IMR-90 (cell line): ENCODE measurements around the gene RBP5. TPM values are rescaled to one million over a fixed set of nuclear protein-coding genes. Genes with fewer than 3 reads are reported as not detected.

ENCODE experiments used
- ATAC-seq: fragments of 200-7000 bp; cut with Tn5 transposase; 2 replicates; pipeline ENCODE4 v1.9.1; 2020; ENCODE audit warnings: low read depth, mild to moderate bottlenecking, moderate library complexity
- BruUV-seq: library from RNA; stranded (reverse); fragments of 400-500 nt; replicated peaks from 2 replicates; lab custom pipeline; 2021; lab: Mats Ljungman, UMichigan
- CTCF ChIA-PET: fragments of 300-600 bp; formaldehyde crosslinking; extraction: SDS; loops from one replicate; lab custom pipeline; 2021; ENCODE audit warnings: antibody characterized with exemption; lab: Yijun Ruan, JAX
- POLR2A ChIA-PET: fragments of 300-600 bp; sonication (Branson Sonifier 250); formaldehyde crosslinking; loops from one replicate; lab custom pipeline; 2022; ENCODE audit warnings: antibody characterized with exemption; ENCODE audit not compliant: unreplicated experiment; lab: Charles Lee
- DNase-seq: peaks from one replicate; pipeline ENCODE4 v3.0.0; 2013
- H2AFZ ChIP-seq: replicated peaks from 2 replicates; pipeline ENCODE3; 2013; ENCODE audit warnings: low read length, mild to moderate bottlenecking; ENCODE audit not compliant: poor library complexity
- H2AK5ac ChIP-seq: 2 replicates; pipeline ENCODE4 v1.6.1; 2013; ENCODE audit warnings: low read depth, low read length, inconsistent platforms
- H2AK9ac ChIP-seq: replicated peaks from 2 replicates; pipeline ENCODE3; 2013; ENCODE audit warnings: mild to moderate bottlenecking, low read depth, low read length, moderate library complexity; ENCODE audit not compliant: poor library complexity
- H2BK120ac ChIP-seq: 2 replicates; pipeline ENCODE4 v1.6.1; 2013; ENCODE audit warnings: low read depth, low read length, inconsistent platforms
- H2BK15ac ChIP-seq: 3 replicates; pipeline ENCODE4 v1.6.1; 2013; ENCODE audit warnings: low read depth, low read length, inconsistent platforms
- H2BK20ac ChIP-seq: 2 replicates; pipeline ENCODE4 v1.6.1; 2013; ENCODE audit warnings: low read depth, mild to moderate bottlenecking, inconsistent platforms, low read length, moderate library complexity
- H2BK5ac ChIP-seq: 2 replicates; pipeline ENCODE4 v1.6.1; 2013; ENCODE audit warnings: mild to moderate bottlenecking, low read depth, low read length, inconsistent platforms; ENCODE audit not compliant: poor library complexity, severe bottlenecking
- H3K14ac ChIP-seq: replicated peaks from 2 replicates; pipeline ENCODE4 v1.6.1; 2013; ENCODE audit warnings: low read depth, low read length, inconsistent platforms
- H3K18ac ChIP-seq: 2 replicates; pipeline ENCODE4 v1.6.1; 2013; ENCODE audit warnings: low read depth, low read length, control low read depth
- H3K23ac ChIP-seq: 2 replicates; pipeline ENCODE4 v1.6.1; 2013; ENCODE audit warnings: low read depth, low read length, inconsistent platforms
- H3K27ac ChIP-seq: 2 replicates; pipeline ENCODE4 v1.5.1; 2013; ENCODE audit warnings: mild to moderate bottlenecking, control low read depth, low read length; ENCODE audit not compliant: insufficient read depth
- H3K27me3 ChIP-seq: 2 replicates; pipeline ENCODE4 v1.6.1; 2013; ENCODE audit warnings: low read length; ENCODE audit not compliant: control insufficient read depth, insufficient read depth
- H3K36me3 ChIP-seq: 2 replicates; pipeline ENCODE4 v1.6.1; 2013; ENCODE audit warnings: low read length, mixed read lengths; ENCODE audit not compliant: control insufficient read depth, insufficient read depth
- H3K4ac ChIP-seq: 2 replicates; pipeline ENCODE4 v1.6.1; 2013; ENCODE audit warnings: low read depth, low read length, inconsistent platforms
- H3K4me1 ChIP-seq: 2 replicates; pipeline ENCODE4 v1.6.1; 2013; ENCODE audit warnings: low read length, mixed read lengths; ENCODE audit not compliant: control insufficient read depth, insufficient read depth
- H3K4me2 ChIP-seq: 2 replicates; pipeline ENCODE4 v1.6.1; 2013; ENCODE audit warnings: low read depth, mild to moderate bottlenecking, control low read depth, low read length, moderate library complexity
- H3K4me3 ChIP-seq: 2 replicates; pipeline ENCODE4 v1.5.1; 2013; ENCODE audit warnings: low read depth, mild to moderate bottlenecking, control low read depth, low read length, moderate library complexity; ENCODE audit not compliant: insufficient read depth
- H3K56ac ChIP-seq: 2 replicates; pipeline ENCODE4 v1.6.1; 2013; ENCODE audit warnings: low read length, inconsistent platforms; ENCODE audit not compliant: insufficient read depth; ENCODE audit errors: extremely low read depth
- H3K79me1 ChIP-seq, 2 experiments: 2 replicates each; pipeline ENCODE4 v1.6.1; 2013; ENCODE audit warnings: low read length in 2 of 2, inconsistent platforms in 1 of 2, low read depth in 1 of 2
- H3K9ac ChIP-seq: 2 replicates; pipeline ENCODE4 v1.6.1; 2013; ENCODE audit warnings: low read depth, low read length, control low read depth
- H3K9me1 ChIP-seq: 2 replicates; pipeline ENCODE4 v1.6.1; 2013; ENCODE audit warnings: low read length, inconsistent platforms; ENCODE audit not compliant: insufficient read depth
- H3K9me3 ChIP-seq: 2 replicates; pipeline ENCODE4 v1.6.1; 2013; ENCODE audit warnings: low read length; ENCODE audit not compliant: control insufficient read depth, insufficient read depth
- H4K20me1 ChIP-seq: 2 replicates; pipeline ENCODE4 v1.6.1; 2013; ENCODE audit warnings: low read length, inconsistent platforms; ENCODE audit not compliant: insufficient read depth
- H4K5ac ChIP-seq: 2 replicates; pipeline ENCODE4 v1.6.1; 2013; ENCODE audit warnings: mild to moderate bottlenecking, low read depth, low read length, control low read depth
- H4K8ac ChIP-seq, 2 experiments: 2 replicates each; pipeline ENCODE4 v1.6.1; 2013; ENCODE audit warnings: low read depth in 2 of 2, low read length in 2 of 2, control low read depth in 1 of 2, inconsistent platforms in 1 of 2
- H4K91ac ChIP-seq: 2 replicates; pipeline ENCODE4 v1.6.1; 2013; ENCODE audit warnings: low read depth, low read length, inconsistent platforms; ENCODE audit not compliant: insufficient read depth
- BHLHE40 ChIP-seq: fragments of 150-350 bp; IDR thresholded peaks from 2 replicates; pipeline ENCODE4 v1.6.1; 2016; ENCODE audit warnings: mild to moderate bottlenecking, low read depth, low read length
- CEBPB ChIP-seq: IDR thresholded peaks from 2 replicates; pipeline ENCODE4 v1.6.1; 2012; ENCODE audit warnings: low read depth, low read length, improper control_type of control experiment
- CHD1 ChIP-seq: IDR thresholded peaks from 2 replicates; pipeline ENCODE4 v1.6.1; 2012; ENCODE audit warnings: low read depth, low read length, improper control_type of control experiment
- FOS ChIP-seq: fragments of 150-350 bp; IDR thresholded peaks from 2 replicates; pipeline ENCODE4 v1.6.1; 2016; ENCODE audit warnings: low read depth, low read length
- MAFK ChIP-seq: IDR thresholded peaks from 2 replicates; pipeline ENCODE4 v1.6.1; 2012; ENCODE audit warnings: low read depth, low read length, improper control_type of control experiment
- MAZ ChIP-seq: IDR thresholded peaks from 2 replicates; pipeline ENCODE4 v1.6.1; 2012; ENCODE audit warnings: low read depth, mild to moderate bottlenecking, low read length, improper control_type of control experiment, moderate library complexity, borderline replicate concordance
- MXI1 ChIP-seq: IDR thresholded peaks from 2 replicates; pipeline ENCODE4 v1.6.1; 2012; ENCODE audit warnings: low read depth, mild to moderate bottlenecking, low read length, moderate library complexity, borderline replicate concordance
- NFE2L2 ChIP-seq: fragments of 150-350 bp; IDR thresholded peaks from 2 replicates; pipeline ENCODE4 v1.6.1; 2016; ENCODE audit warnings: low read depth, mild to moderate bottlenecking, low read length
- POLR2A ChIP-seq: IDR thresholded peaks from 2 replicates; pipeline ENCODE4 v1.6.1; 2012; ENCODE audit warnings: mild to moderate bottlenecking, low read depth, low read length
- RAD21 ChIP-seq: IDR thresholded peaks from 2 replicates; pipeline ENCODE4 v1.6.1; 2012; ENCODE audit warnings: low read length, improper control_type of control experiment
- RCOR1 ChIP-seq: IDR thresholded peaks from 2 replicates; pipeline ENCODE4 v1.6.1; 2012; ENCODE audit warnings: mild to moderate bottlenecking, low read length, improper control_type of control experiment; ENCODE audit not compliant: insufficient replicate concordance
- RFX5 ChIP-seq: IDR thresholded peaks from 2 replicates; pipeline ENCODE4 v1.8.0; 2012; ENCODE audit warnings: low read depth, mild to moderate bottlenecking, low read length, moderate library complexity
- SMC3 ChIP-seq: fragments of 150-350 bp; IDR thresholded peaks from 2 replicates; pipeline ENCODE4 v1.6.1; 2016; ENCODE audit warnings: low read depth, mild to moderate bottlenecking, antibody characterized with exemption, low read length, moderate library complexity
- WGBS, 2 experiments: methylation state at CpG; one replicate each; pipeline versions ENCODE4 v1.1.5 to v1.1.7; 2013; ENCODE audit warnings: missing lambda C conversion rate in 2 of 2; ENCODE audit not compliant: insufficient read length in 1 of 2; ENCODE audit errors: extremely low coverage in 2 of 2; 5-methylcytosine and 5-hydroxymethylcytosine counted together
- dilution Hi-C: fragments of 300-500 bp; cut with HindIII; formaldehyde crosslinking; loops from one replicate; pipeline ENCODE4 v1.14.3; 2018; ENCODE audit warnings: low sequenced_read_pairs; ENCODE audit not compliant: unreplicated experiment
- in situ Hi-C: fragments of 300-500 bp; cut with MboI; formaldehyde crosslinking; loops from 3 replicates; pipeline ENCODE4 v1.14.3; 2019; ENCODE audit warnings: low sequenced_read_pairs, inconsistent platforms, mixed read lengths
- intact Hi-C: fragments of 100-400 bp; cut with micrococcal nuclease; formaldehyde crosslinking; loops from 2 replicates; pipeline ENCODE4 v1.10.0; 2022
- polyA plus RNA-seq, 3 experiments: library from polyadenylated mRNA; depleted of rRNA; stranded (reverse); fragments of >200 nt; gene quantifications; 2 replicates each; pipeline ENCODE4 v1.2.3, GENCODE V29; 2012; ENCODE audit warnings: low replicate concordance in 1 of 3
- total RNA-seq: library from RNA; depleted of rRNA; stranded (reverse); fragments of >200 nt; gene quantifications from 2 replicates; pipeline ENCODE4 v1.2.3, GENCODE V29; 2012
- TF ChIP-seq, protein P1 (sequence below): fragments of 150-350 bp; IDR thresholded peaks from 2 replicates; pipeline ENCODE4 v1.6.1; 2016; ENCODE audit warnings: low read depth, mild to moderate bottlenecking, low read length, moderate library complexity, borderline replicate concordance
- TF ChIP-seq, protein P2 (sequence below): conservative IDR thresholded peaks from 2 replicates; pipeline ENCODE4 v1.5.1; 2012; ENCODE audit warnings: mild to moderate bottlenecking, low read depth, low read length, improper control_type of control experiment
- TF ChIP-seq, protein P3 (sequence below): fragments of 150-350 bp; IDR thresholded peaks from 2 replicates; pipeline ENCODE4 v1.6.1; 2017; ENCODE audit warnings: mild to moderate bottlenecking, antibody characterized with exemption, low read length, low read depth

RBP5 gene
- total and polyA plus RNA-seq, 2 of the 4 experiments (the other 2 are of a cell fraction), result 0.15 TPM; not detected in 1

GRCh38 chr12:7117670-7118069 is 11.0 kb downstream of the RBP5 start:
- H3K23ac ChIP-seq, result no peak overlapping the region
- dilution Hi-C loops (no loop called here), in situ Hi-C loops (loop anchor here (10.0 kb wide), 1 partner anchor 173 kb away; the partner anchor contains the start of genes C12orf57 and RNU7-1), intact Hi-C loops (no loop called here)
- no peak overlapping the region for H2AK5ac ChIP-seq
- H2BK5ac ChIP-seq, result no peak overlapping the region
- BruUV-seq, result no TSS peak
- no peak overlapping the region for H3K9ac ChIP-seq
- H3K27me3 ChIP-seq, result no peaks in the 10 kb centered on the region
- peaks cover 41% of the 10 kb centered on the region for H3K36me3 ChIP-seq
- no peak overlapping the region for H4K91ac ChIP-seq
- no peaks in the 10 kb centered on the region; the same call in 1 of the 2 replicates for H3K4me1 ChIP-seq
- no peak overlapping the region for H3K4ac ChIP-seq
- 0 out of 4 replicates have a peak, but pooled peaks cover 0 to 7% of the 10 kb centered on the region in 2 experiments for H3K79me1 ChIP-seq
- no peak overlapping the region for H2AK9ac ChIP-seq
- TF ChIP-seq MXI1, result no peak
- TF ChIP-seq, protein P1, sequence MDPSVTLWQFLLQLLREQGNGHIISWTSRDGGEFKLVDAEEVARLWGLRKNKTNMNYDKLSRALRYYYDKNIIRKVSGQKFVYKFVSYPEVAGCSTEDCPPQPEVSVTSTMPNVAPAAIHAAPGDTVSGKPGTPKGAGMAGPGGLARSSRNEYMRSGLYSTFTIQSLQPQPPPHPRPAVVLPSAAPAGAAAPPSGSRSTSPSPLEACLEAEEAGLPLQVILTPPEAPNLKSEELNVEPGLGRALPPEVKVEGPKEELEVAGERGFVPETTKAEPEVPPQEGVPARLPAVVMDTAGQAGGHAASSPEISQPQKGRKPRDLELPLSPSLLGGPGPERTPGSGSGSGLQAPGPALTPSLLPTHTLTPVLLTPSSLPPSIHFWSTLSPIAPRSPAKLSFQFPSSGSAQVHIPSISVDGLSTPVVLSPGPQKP, result no peak
- no peak for TF ChIP-seq MAFK
- no peak for TF ChIP-seq BHLHE40
- TF ChIP-seq MAZ, result no peak
- TF ChIP-seq, protein P2, sequence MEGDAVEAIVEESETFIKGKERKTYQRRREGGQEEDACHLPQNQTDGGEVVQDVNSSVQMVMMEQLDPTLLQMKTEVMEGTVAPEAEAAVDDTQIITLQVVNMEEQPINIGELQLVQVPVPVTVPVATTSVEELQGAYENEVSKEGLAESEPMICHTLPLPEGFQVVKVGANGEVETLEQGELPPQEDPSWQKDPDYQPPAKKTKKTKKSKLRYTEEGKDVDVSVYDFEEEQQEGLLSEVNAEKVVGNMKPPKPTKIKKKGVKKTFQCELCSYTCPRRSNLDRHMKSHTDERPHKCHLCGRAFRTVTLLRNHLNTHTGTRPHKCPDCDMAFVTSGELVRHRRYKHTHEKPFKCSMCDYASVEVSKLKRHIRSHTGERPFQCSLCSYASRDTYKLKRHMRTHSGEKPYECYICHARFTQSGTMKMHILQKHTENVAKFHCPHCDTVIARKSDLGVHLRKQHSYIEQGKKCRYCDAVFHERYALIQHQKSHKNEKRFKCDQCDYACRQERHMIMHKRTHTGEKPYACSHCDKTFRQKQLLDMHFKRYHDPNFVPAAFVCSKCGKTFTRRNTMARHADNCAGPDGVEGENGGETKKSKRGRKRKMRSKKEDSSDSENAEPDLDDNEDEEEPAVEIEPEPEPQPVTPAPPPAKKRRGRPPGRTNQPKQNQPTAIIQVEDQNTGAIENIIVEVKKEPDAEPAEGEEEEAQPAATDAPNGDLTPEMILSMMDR, result no peak
- no peak for TF ChIP-seq POLR2A
- TF ChIP-seq RCOR1, result no peak
- no peak for TF ChIP-seq RAD21
- no peak for TF ChIP-seq SMC3
- no peak for TF ChIP-seq NFE2L2
- no peak for TF ChIP-seq CHD1
- TF ChIP-seq CEBPB, result no peak
- TF ChIP-seq, protein P3, sequence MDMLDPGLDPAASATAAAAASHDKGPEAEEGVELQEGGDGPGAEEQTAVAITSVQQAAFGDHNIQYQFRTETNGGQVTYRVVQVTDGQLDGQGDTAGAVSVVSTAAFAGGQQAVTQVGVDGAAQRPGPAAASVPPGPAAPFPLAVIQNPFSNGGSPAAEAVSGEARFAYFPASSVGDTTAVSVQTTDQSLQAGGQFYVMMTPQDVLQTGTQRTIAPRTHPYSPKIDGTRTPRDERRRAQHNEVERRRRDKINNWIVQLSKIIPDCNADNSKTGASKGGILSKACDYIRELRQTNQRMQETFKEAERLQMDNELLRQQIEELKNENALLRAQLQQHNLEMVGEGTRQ, result no peak
- no peak for TF ChIP-seq RFX5
- TF ChIP-seq FOS, result no peak
- H3K27ac ChIP-seq, result no peak overlapping the region
- ChIA-PET POLR2A (no interaction called here), CTCF (no interaction called here)
- H3K4me2 ChIP-seq, result no peak overlapping the region
- H4K8ac ChIP-seq, result no peak overlapping the region
- no peaks in the 10 kb centered on the region for H3K9me1 ChIP-seq
- no peak overlapping the region for H2BK20ac ChIP-seq
- H3K18ac ChIP-seq, result no peak overlapping the region
- DNase-seq, result no peak
- WGBS, 2 experiments, result 91% methylated on average over 1 of the region's 3 CpGs; no CpG with 5 or more reads in 1 of the 2 experiments
- H2BK15ac ChIP-seq, result no peak overlapping the region
- H3K9me3 ChIP-seq, result no peaks in the 10 kb centered on the region
- no peak overlapping the region for H3K56ac ChIP-seq
- no peak for ATAC-seq
- H2BK120ac ChIP-seq, result no peak overlapping the region
- no peak overlapping the region for H3K14ac ChIP-seq
- H3K4me3 ChIP-seq, result no peak overlapping the region
- H4K5ac ChIP-seq, result no peak overlapping the region
- H4K20me1 ChIP-seq, result no peaks in the 10 kb centered on the region
- no peak overlapping the region for H2AFZ ChIP-seq
